ENCODE data around the gene CRABP2. TPM values are rescaled to one million over a fixed set of nuclear protein-coding genes. Genes with fewer than 3 reads are reported as not detected.
A peak's percentile ranks its signal among the peaks of the same experiment; 100 is the strongest.

Gene CRABP2
- total and polyA plus RNA-seq, 10 donors: 1.2 to 13.1 (median 3.7) TPM

DNA sequence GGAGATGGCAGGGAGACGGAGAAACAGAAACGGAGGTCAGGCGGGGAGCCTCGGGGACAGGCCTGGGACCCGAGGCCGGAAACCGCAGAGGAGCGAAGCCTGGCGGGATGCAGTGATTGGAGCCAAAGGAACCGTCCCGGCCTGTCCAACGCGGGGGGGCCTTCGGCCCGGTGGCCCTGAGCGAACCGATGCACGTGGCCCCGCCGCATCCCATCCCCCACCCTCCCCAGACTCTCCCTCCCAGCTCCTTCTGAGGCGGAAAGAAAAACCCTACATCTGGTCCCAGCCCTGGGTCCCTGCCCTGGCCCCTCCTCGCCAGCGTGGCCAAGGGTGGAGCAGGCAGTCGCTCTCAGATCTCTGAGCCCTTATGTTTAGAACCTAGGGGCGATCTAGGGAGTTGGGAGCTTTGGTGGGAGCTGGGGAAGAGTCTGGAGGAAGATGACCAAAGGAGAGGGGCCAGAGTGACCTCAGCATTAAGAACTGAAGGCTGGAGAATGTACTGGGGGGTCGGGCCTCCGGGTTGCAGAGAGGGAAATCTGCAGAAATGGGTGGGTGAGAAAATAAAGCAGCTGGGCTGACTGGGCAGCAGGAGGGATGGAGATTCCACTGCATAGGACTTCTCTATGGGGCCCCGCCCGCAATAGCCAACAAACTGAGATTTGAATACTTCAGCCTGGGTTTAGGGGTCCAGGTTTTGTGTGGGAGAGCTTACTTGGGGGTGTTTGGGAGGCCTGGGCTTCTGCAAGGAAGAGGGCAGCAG lies 1.5 kb upstream of the CRABP2 start:
- H3K4me1 ChIP-seq: peaks cover 21 to 38% (median 33%) of the 10 kb centered on the region in 6 donors
- peak; percentile 76 for DNase-seq
- peak overlapping the region; percentile 27 to 71 (median 40) for H3K4me3 ChIP-seq
- H3K36me3 ChIP-seq: no peaks in the 10 kb centered on the region
- 4 to 7% (median 6%) methylated on average over 27 to 29 of the region's 29 CpGs for WGBS, 5 donors
- H3K9me3 ChIP-seq: no peaks in the 10 kb centered on the region
- peaks cover 0 to 53% (median 40%) of the 10 kb centered on the region in 7 donors for H3K27me3 ChIP-seq (replicated peaks in 1 of 7)
- TF ChIP-seq POLR2AphosphoS5 (IDR thresholded peaks at IDR 0.05): no peak
- TF ChIP-seq, protein P1, sequence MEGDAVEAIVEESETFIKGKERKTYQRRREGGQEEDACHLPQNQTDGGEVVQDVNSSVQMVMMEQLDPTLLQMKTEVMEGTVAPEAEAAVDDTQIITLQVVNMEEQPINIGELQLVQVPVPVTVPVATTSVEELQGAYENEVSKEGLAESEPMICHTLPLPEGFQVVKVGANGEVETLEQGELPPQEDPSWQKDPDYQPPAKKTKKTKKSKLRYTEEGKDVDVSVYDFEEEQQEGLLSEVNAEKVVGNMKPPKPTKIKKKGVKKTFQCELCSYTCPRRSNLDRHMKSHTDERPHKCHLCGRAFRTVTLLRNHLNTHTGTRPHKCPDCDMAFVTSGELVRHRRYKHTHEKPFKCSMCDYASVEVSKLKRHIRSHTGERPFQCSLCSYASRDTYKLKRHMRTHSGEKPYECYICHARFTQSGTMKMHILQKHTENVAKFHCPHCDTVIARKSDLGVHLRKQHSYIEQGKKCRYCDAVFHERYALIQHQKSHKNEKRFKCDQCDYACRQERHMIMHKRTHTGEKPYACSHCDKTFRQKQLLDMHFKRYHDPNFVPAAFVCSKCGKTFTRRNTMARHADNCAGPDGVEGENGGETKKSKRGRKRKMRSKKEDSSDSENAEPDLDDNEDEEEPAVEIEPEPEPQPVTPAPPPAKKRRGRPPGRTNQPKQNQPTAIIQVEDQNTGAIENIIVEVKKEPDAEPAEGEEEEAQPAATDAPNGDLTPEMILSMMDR (IDR thresholded peaks at IDR 0.05 in 8 of 11, conservative IDR thresholded peaks at IDR 0.05 in 3 of 11): no peak
- TF ChIP-seq POLR2A (IDR thresholded peaks at IDR 0.05): no peak
- intact Hi-C loops (cut with DNase I; ENCODE audit: low total_unique reads): no loop called here
- H3K27ac ChIP-seq: peak overlapping the region in 4 of 8 donors; percentile 17 to 36 (median 20)

DNA sequence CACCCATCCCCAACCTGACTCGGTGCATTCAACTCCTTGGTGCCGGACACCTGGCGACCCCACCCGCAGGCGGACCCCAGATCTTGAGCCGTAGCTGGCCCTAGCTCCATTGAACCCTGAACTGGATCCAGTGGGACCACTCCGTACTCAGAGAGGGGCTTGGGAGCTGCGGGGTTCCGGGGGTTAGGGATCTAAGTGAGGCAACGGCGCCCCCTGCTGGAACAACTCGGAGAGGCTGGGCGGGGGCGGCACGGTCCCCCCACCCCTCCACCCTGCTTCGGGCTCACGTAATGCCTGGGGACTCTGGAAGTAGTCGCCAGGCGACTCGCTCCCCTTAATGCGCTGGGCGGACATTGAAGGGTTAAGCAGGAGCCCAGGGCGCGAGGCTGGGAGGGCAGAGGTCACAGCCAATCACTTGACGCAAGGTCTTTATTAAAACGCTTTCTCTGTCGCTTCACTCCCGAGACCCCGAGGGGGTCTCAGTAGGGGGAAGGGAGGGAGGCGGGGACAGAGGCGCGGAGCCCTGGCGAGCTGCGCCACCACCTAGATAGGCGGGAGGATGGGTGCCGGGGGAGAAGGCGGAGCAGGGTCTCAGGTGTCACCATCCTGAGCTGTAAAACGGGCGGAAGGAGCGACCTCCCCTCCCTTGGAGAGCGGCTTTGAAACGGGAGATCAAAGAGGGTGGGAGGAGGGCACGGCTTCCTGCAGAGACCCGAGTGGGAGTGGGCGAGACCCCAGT lies 704 bp upstream of the CRABP2 start:
- H3K4me3 ChIP-seq: peak overlapping the region; percentile 27 to 71 (median 40)
- TF ChIP-seq, protein P1 (IDR thresholded peaks at IDR 0.05 in 8 of 11, conservative IDR thresholded peaks at IDR 0.05 in 3 of 11): peak; percentile 54 to 86 (median 74)
- TF ChIP-seq POLR2A (IDR thresholded peaks at IDR 0.05): no peak
- TF ChIP-seq POLR2AphosphoS5 (IDR thresholded peaks at IDR 0.05): peak in 1 of 3 donors; percentile 52
- peaks cover 21 to 38% (median 33%) of the 10 kb centered on the region in 6 donors for H3K4me1 ChIP-seq
- H3K27ac ChIP-seq: peak overlapping the region in 4 of 8 donors; percentile 17 to 36 (median 20)
- H3K27me3 ChIP-seq (replicated peaks in 1 of 7): peaks cover 0 to 61% (median 46%) of the 10 kb centered on the region in 7 donors
- DNase-seq: peak; percentile 82
- no peaks in the 10 kb centered on the region for H3K36me3 ChIP-seq
- no peaks in the 10 kb centered on the region for H3K9me3 ChIP-seq
- 0 to 2% (median 1%) methylated on average over 29 to 45 of the region's 45 CpGs for WGBS, 5 donors
- intact Hi-C loops (cut with DNase I; ENCODE audit: low total_unique reads): no loop called here

DNA sequence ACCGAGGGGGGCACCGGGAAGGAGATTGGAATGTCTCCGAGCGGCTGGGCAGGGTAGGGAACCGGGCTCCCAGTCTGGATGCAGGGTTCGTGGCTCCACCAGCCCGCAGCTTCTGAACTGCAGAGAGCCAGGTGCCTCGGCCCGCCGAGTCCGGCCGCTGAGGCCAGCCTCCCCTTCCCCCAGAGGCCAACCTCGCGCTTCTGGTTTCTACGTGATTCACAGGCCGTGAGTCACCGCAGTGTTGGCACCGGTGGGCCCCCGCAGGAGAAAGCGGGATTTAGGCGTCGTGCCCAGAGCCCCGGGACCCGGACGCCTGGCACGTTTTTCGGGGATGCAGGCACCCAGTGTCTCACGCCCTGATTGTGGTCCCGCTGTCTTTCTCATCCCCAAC lies 458 bp downstream of the CRABP2 start:
- WGBS, 5 donors: 4 to 9% (median 7%) methylated on average over 21 to 29 of the region's 29 CpGs
- peak overlapping the region in 7 of 8 donors; percentile 27 to 71 (median 42) for H3K4me3 ChIP-seq
- H3K4me1 ChIP-seq: peaks cover 21 to 38% (median 33%) of the 10 kb centered on the region in 6 donors
- no peaks in the 10 kb centered on the region for H3K36me3 ChIP-seq
- peaks cover 0 to 72% (median 48%) of the 10 kb centered on the region in 7 donors for H3K27me3 ChIP-seq (replicated peaks in 1 of 7)
- intact Hi-C loops (cut with DNase I; ENCODE audit: low total_unique reads): no loop called here
- H3K9me3 ChIP-seq: no peaks in the 10 kb centered on the region
- TF ChIP-seq, protein P1 (IDR thresholded peaks at IDR 0.05 in 8 of 11, conservative IDR thresholded peaks at IDR 0.05 in 3 of 11): no peak
- peak in 1 of 3 donors; percentile 37 for TF ChIP-seq POLR2AphosphoS5 (IDR thresholded peaks at IDR 0.05)
- no peak for TF ChIP-seq POLR2A (IDR thresholded peaks at IDR 0.05)
- no peak overlapping the region for H3K27ac ChIP-seq
- peak; percentile 69 for DNase-seq
